GM19099 (cell line): ENCODE data around the gene CPVL.

ENCODE experiments used
- POLR2A ChIP-seq: IDR thresholded peaks from 3 replicates; pipeline ENCODE4 v1.6.1; 2011; ENCODE audit warnings: low read depth; ENCODE audit not compliant: insufficient read length; ENCODE audit errors: extremely low read depth

The CPVL gene

DNA sequence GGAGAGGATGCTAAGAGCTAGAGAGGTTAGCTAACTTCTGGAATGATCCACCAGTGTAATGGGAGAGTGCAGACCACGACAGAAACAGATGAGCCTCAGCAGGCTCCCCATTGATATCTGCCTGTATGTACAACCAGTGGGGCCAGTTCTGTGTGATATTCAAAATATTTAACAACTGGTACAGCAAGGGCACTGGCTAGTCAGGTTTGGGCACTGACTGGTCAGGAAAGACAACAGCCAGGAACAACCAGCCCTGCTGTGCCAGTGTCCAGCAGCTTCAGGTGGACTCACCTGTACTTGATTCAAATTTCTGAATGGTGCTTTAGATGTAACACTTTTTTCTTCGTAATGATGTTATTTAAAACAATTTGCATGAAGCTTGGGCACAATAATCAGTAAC lies 182.3 kb downstream of the CPVL start:
- no peak for TF ChIP-seq POLR2A

DNA sequence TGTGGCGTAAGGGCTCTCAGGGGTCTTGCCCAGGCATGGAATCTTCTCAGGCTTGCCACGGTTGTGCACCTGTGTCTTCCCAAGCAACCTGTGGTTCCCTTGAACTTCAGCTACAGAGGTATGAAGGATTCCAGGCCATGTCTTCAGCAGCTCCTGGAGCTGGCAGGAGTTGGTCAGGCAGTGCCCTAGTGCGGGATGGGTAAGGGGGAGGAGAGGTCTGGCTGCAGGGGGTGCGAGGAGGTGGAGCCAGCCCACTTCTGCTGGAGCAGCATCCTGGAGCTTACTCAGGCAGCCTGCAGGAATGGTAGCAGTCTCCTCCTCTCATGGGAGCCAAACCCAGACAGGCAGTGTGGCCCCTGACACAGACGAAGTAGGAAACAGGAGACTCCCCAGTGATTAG lies 184.4 kb downstream of the CPVL start:
- no peak for TF ChIP-seq POLR2A

GRCh38 chr7:28960071-28960840 lies 186.1 kb downstream of the CPVL start:
- TF ChIP-seq POLR2A: no peak

DNA sequence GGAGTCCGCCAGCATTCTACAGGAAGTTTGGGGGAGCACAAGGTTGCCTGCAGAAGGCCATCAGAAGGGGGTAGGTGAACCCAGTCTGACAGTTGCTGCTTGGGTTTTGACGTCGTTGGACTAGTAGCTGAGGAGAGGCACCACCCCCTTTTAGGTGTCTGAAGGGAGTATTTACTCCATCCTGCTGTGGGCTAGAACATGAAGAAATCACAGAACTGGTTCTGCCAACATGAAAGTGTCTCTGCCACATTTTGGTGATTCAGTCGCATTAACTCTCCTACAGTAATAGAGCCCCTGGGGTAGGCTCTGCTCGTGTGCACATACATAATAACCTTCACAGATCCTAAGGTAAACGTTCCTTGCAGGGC lies 187.4 kb downstream of the CPVL start:
- no peak for TF ChIP-seq POLR2A

- no peak for TF ChIP-seq POLR2A
Observed at GRCh38 chr7:28958235-28958979, 187.9 kb downstream of the CPVL start, which contains the start of gene TRIL. Gene TRIL, minus strand, starts transcription at chr7:28958330. Its CDS starts 284 bp downstream, at chr7:28958046.

DNA sequence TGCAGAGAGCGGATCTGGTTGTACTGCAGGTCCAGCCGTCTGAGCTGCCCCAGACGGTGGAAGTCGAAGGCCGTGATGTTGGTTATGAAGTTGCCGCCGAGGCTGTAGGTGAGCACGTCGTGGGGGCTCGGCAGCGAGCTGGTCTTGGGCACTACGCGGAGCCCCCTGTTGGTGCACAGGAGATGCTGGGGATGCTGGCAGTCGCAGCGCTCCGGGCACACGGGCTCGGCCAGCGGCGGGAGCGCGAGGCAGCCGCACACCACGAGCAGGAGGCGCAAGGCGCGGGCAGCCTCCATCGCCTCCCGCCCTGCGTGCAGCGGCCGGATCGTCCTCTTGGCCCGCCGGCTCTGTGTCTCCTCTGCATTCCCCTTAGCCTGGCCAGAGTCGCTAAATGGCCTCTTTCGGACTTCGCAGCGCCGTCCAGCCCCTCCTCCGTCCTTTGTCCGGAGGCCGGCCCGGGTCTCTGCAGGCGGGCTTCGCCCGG lies 188.5 kb downstream of the CPVL start:
- TF ChIP-seq POLR2A: no peak

- no peak for TF ChIP-seq POLR2A
Observed at GRCh38 chr7:28957064-28957750, 189.1 kb downstream of the CPVL start.

DNA sequence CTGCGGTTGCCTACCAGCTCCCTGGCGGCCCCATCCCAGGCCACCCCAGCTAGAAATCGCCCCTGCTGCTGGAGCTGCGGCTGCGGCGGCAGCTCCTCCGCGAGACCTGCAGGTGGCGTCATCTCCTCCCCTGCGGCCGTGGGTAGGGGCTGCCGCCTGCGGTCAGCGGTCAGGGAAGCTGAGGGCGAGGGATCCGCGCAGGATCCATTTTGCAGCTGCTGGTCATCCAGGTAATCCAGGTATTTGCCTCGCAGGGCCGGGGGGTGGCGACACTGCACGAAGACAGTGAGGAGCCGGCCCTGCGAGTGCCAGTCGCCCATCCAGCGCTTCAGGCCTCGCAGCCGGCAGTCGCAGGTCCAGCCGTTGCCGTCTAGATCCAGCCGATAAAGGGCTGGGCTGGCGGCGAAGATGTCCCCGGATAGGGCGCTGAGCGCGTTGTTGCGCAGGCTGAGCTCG lies 189.7 kb downstream of the CPVL start:
- no peak for TF ChIP-seq POLR2A

- no peak for TF ChIP-seq POLR2A
Observed at GRCh38 chr7:28955718-28956607, 190.4 kb downstream of the CPVL start.

DNA sequence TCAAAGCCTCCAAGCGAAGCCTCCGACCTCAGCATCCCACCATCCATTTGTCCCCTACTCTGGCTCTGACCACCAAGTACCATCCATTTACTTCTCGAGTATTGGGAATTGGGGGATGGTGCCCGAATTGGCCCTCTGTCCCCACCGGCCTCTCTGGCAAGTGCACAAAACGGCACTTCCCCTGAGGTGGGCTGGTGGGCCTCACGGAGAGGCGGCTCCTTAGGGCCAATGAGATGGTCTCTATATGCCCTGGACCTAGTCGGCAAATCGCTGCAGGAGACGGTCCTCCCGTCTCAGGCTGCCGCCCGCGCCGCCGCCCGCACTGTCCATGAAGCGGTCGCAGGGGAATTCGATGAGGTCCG lies 191.0 kb downstream of the CPVL start:
- no peak for TF ChIP-seq POLR2A

DNA sequence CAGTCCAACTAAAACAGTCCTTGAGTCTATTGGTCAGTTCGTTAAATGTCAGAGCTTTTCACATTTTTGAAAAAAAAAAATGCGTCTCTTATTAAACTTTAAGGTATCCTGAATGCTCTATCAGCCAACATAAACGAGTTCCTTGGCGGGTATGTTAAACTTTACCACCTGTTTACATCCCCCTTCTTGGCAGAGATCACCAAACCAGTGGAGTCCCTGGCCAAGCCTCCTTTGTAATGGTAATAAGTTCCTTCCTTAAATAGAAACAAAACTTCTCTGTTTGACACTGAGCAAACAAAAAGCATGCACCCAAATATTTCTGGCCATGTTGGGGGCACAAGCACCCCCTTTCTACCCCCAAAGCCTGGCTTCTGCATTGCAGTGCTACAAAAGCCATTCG lies 191.4 kb downstream of the CPVL start:
- no peak for TF ChIP-seq POLR2A

- TF ChIP-seq POLR2A: no peak
Observed at GRCh38 chr7:28954471-28954870, 191.9 kb downstream of the CPVL start.

DNA sequence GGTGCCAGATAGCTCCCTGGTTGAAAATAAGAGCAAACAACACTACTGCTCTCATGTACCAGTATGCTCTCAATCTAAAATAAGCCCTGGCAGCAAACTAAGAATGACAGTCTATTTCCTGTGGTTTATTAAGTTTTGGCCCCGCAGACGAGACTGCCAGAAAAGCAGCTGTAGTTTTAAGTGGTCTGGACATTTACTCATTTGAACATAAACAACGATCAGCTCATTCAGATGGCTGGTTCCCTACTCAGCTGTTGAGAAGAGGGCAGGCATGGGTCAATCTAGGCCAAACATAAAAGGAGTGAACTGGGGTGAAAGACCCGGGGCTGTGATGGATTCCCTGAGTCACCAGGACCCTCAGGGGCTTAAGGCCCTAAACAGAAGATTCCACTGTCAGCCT lies 192.7 kb downstream of the CPVL start:
- no peak for TF ChIP-seq POLR2A
